RPMI8226 (cell line): ENCODE measurements around the gene TRIM52.
"Not testable (repeated sequence)": the region's sequence is repeated elsewhere in the genome, so short reads cannot be mapped to it uniquely, and the experiment has no call there.

ENCODE experiments used
- DNase-seq: peaks from one replicate; pipeline ENCODE4 v3.0.0-alpha.2; 2015

The TRIM52 gene

GRCh38 chr5:181233088-181233800 lies 27.7 kb downstream of the TRIM52 start:
- no peak for DNase-seq

GRCh38 chr5:181232593-181232992 lies 28.4 kb downstream of the TRIM52 start:
- no peak for DNase-seq

DNA sequence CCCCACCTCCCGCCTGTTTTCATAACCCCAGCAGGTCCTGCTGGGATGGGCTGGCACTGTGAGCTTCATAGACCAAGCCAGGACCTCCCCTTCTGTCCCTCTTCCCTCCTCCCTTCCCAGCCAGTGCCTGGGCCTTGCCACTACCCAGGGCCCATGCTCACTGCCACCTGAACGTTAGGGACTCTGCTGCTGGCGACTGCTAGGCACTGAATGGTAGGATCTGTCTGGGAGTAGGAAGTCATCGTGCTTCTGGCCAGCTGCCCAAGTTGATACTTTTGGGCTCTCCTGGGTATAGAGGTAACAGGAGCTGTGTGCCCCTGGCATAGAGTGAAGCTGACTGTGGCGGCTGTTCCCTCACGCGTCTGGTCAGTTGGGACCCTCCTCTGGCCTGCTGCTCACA lies 29.5 kb downstream of the TRIM52 start:
- no peak for DNase-seq

DNA sequence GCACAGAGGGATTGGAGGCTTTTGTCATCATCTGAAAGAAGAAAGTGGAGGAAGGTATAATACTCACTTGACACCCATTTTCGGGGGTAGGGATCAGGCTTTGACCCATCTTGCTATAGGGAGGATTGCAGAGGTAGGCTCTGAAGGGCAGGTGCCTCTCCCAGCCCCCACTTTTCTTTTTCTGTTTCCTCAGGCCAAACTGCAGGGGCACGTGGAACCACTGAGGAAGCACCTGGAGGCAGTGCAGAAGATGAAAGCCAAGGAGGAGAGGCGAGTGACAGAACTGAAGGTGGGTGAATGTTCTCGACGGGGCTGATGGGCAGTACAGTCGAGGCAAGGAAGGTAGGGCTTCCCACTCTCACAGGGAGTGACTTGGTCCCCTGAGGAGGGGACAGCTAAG lies 30.4 kb downstream of the TRIM52 start:
- no peak for DNase-seq

DNA sequence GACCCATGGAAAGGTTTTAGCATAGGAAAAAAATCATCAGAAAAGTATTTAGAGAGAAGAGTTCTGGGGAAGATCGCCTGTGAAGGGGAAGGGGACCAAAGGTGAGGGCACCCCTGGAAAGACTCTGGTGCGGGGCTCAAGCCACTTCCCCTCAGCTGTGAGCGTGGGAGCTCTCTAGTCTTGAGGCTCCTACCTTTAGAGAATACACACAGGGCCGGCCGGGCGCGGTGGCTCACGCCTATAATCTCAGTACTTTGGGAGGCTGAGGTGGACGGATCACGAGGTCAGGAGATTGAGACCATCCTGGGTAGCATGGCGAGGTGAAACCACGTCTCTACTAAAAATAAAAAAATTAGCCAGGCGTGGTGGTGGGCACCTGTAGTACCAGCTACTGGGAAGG lies 30.9 kb downstream of the TRIM52 start:
- DNase-seq: no peak

GRCh38 chr5:181224390-181225229 lies 36.3 kb downstream of the TRIM52 start:
- peak; percentile 68 for DNase-seq

DNA sequence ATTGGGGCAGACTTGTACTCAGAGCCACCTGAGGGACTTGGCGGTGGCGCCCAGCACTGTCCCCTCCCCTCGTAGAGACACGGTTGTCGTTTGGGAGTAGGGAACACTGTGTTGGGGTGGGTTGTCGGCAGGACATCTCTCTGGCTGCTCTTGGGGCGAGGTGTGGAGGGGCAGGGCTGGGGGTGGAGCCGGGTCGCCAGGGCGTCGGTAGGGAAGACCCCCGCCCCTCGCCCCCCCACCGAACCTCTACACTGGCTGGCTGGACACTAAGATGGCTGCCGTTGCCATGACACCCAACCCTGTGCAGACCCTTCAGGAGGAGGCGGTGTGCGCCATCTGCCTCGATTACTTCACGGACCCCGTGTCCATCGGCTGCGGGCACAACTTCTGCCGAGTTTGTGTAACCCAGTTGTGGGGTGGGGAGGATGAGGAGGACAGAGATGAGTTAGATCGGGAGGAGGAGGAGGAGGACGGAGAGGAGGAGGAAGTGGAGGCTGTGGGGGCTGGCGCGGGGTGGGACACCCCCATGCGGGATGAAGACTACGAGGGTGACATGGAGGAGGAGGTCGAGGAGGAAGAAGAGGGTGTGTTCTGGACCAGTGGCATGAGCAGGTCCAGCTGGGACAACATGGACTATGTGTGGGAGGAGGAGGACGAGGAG lies 37.1 kb downstream of the TRIM52 start:
- DNase-seq: peak; percentile 51

- peak; percentile 98 for DNase-seq
Measured at GRCh38 chr5:181223058-181223728, 37.8 kb downstream of the TRIM52 start, which contains the start of gene TRIM41. Gene TRIM41, plus strand, starts transcription at chr5:181223281. Its CDS starts 719 bp downstream, at chr5:181224000.

- DNase-seq: peak; percentile 62
Measured at GRCh38 chr5:181222630-181223057, 38.3 kb downstream of the TRIM52 start.

GRCh38 chr5:181221792-181222629 lies 38.9 kb downstream of the TRIM52 start:
- DNase-seq: peak; percentile 95

DNA sequence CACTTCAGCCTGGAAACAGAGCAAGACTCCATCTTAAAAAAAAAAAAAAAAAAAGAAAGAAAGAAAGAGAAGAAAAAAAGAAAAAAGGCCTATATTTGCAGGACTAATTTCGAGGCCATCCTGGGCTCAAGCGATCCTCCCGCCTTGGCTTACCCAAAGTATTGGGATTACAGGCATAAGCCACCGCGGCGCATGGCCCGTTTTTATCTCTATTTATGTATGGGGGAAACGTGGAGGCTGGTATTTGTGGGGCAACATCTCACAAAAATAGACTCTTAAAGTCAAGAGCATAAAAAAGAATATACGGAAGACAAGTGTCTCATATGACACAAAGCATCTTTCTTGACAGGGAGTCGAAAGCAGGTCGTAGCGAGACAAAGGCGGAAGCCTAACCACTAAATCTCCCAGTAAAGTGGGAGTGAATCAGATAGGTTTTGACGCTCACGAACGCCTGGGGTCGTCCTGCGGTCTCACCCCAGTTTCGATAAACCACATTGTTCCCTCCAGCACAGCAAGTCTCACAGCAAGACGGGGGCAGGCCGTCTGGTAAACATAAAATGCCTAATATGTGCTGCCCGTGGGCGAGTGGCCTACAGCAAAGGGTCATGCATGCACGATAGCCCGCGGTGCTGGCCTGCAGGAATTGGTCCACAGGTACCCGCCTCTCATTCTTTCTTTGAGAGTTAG lies 39.7 kb downstream of the TRIM52 start:
- DNase-seq: no peak

GRCh38 chr5:181220178-181220515 lies 40.8 kb downstream of the TRIM52 start:
- DNase-seq: no peak

- no peak for DNase-seq
Measured at GRCh38 chr5:181219262-181220177, 41.4 kb downstream of the TRIM52 start.

GRCh38 chr5:181218795-181219124 lies 42.2 kb downstream of the TRIM52 start:
- DNase-seq: no peak

GRCh38 chr5:181217803-181218062 lies 43.2 kb downstream of the TRIM52 start:
- DNase-seq: no peak

GRCh38 chr5:181217111-181217802 lies 43.7 kb downstream of the TRIM52 start:
- DNase-seq: peak; percentile 76

GRCh38 chr5:181215997-181216989 lies 44.6 kb downstream of the TRIM52 start:
- DNase-seq: peak; percentile 52

- DNase-seq: not testable (repeated sequence)
Measured at GRCh38 chr5:181214249-181214648, 46.7 kb downstream of the TRIM52 start.

DNA sequence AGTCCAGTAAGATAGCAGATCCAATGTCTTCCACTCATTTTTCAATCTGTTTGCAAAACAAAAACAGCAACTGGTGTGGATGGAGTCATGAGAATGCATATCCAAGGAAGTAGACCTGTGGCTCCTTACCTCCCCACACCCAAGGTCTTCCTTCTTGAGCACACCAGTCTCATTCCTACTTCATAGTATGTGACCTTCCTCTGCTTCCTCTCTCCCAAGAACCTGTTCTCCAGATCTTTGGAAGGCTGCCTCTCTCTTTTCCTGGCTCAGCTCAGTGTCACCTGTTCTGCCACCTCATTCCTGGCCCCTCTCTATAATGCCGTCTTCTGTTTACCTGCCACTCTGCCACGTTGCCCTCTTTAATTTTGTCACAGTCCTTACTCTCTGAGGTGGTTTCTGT lies 48.0 kb downstream of the TRIM52 start:
- no peak for DNase-seq
